Limb (tissue), 2 donors: Measurements from ENCODE around the gene ZNF547.
"Not testable (repeated sequence)": the region's sequence is repeated elsewhere in the genome, so short reads cannot be mapped to it uniquely, and the experiment has no call there.

Source experiments
- DNase-seq, 2 donors: peaks; one replicate each; pipeline ENCODE4 v3.0.0-alpha.2; 2016; ENCODE audit errors: extremely low spot score in 2 of 2

The ZNF547 gene

GRCh38 chr19:57374179-57374578 lies 10.8 kb downstream of the ZNF547 start:
- DNase-seq = no peak

- not testable (repeated sequence) for DNase-seq
Observed at GRCh38 chr19:57374647-57375046, 11.3 kb downstream of the ZNF547 start.

- DNase-seq = no peak
Observed at GRCh38 chr19:57376151-57376550, 12.8 kb downstream of the ZNF547 start.

- DNase-seq = no peak
Observed at GRCh38 chr19:57377498-57378146, 14.3 kb downstream of the ZNF547 start.

GRCh38 chr19:57380923-57381322 lies 17.6 kb downstream of the ZNF547 start:
- DNase-seq = no peak

- DNase-seq = no peak
Observed at GRCh38 chr19:57382806-57383488, 19.6 kb downstream of the ZNF547 start.

- no peak for DNase-seq
Observed at GRCh38 chr19:57389194-57389729, 25.9 kb downstream of the ZNF547 start.

- peak; percentile 98 to 99 for DNase-seq
Observed at GRCh38 chr19:57389730-57390598, 26.6 kb downstream of the ZNF547 start, which contains the start of gene ZNF548. Gene ZNF548 (plus strand): TSS chr19:57389854. CDS start chr19:57390100, 246 bp downstream.

- no peak for DNase-seq
Observed at GRCh38 chr19:57395710-57396109, 32.4 kb downstream of the ZNF547 start.

- no peak for DNase-seq
Observed at GRCh38 chr19:57398868-57399267, 35.5 kb downstream of the ZNF547 start.

GRCh38 chr19:57403737-57404563 lies 40.6 kb downstream of the ZNF547 start:
- DNase-seq = no peak

GRCh38 chr19:57406516-57407123 lies 43.3 kb downstream of the ZNF547 start:
- DNase-seq = peak; percentile 37 to 68

GRCh38 chr19:57410877-57411671 lies 47.7 kb downstream of the ZNF547 start, which contains the start of gene ZNF17:
Gene ZNF17 (plus strand): TSS chr19:57411161. CDS start chr19:57413616, 2,455 bp downstream.
- peak; percentile 91 to 95 for DNase-seq

- no peak for DNase-seq
Observed at GRCh38 chr19:57419439-57419838, 56.1 kb downstream of the ZNF547 start.

- DNase-seq = no peak
Observed at GRCh38 chr19:57421037-57421436, 57.7 kb downstream of the ZNF547 start.
